SJSA1 (cell line): ENCODE results near the gene LCN1. TPM values are rescaled to one million over a fixed set of nuclear protein-coding genes. Genes with fewer than 3 reads are reported as not detected.
A peak's percentile ranks its signal among the peaks of the same experiment; 100 is the strongest.
"Not testable (repeated sequence)": the region's sequence is repeated elsewhere in the genome, so short reads cannot be mapped to it uniquely, and the experiment has no call there.

Experiments used
- DNase-seq, 2 experiments: peaks; one replicate each; pipeline ENCODE4 v3.0.0-alpha.2; 2015 to 2020; ENCODE audit warnings: low spot score in 2 of 2, low read depth in 1 of 2
- H3K27ac ChIP-seq: fragments of 250-450 bp; sonication (Bioruptor Pico); 2 replicates; pipeline ENCODE4 v1.5.1; 2020; ENCODE audit warnings: mild to moderate bottlenecking, moderate library complexity
- H3K27me3 ChIP-seq: fragments of 250-450 bp; sonication (Bioruptor Pico); replicated peaks from 2 replicates; pipeline ENCODE4 v1.5.1; 2020; ENCODE audit warnings: mild to moderate bottlenecking, moderate library complexity
- H3K36me3 ChIP-seq: fragments of 250-450 bp; sonication (Bioruptor Pico); 2 replicates; pipeline ENCODE4 v1.5.1; 2020; ENCODE audit warnings: mild to moderate bottlenecking
- H3K4me1 ChIP-seq: fragments of 250-450 bp; sonication (Bioruptor Pico); replicated peaks from 2 replicates; pipeline ENCODE4 v1.6.1; 2021; ENCODE audit warnings: mild to moderate bottlenecking
- H3K4me3 ChIP-seq: fragments of 250-450 bp; sonication (Bioruptor Pico); 2 replicates; pipeline ENCODE4 v1.5.1; 2020; ENCODE audit warnings: mild to moderate bottlenecking
- H3K9me3 ChIP-seq: fragments of 250-450 bp; sonication (Bioruptor Pico); replicated peaks from 2 replicates; pipeline ENCODE4 v1.5.1; 2020; ENCODE audit warnings: mild to moderate bottlenecking
- total RNA-seq: library from RNA; depleted of rRNA; stranded (reverse); fragments of >200 nt; shearing (Covaris generic); gene quantifications from 2 replicates; pipeline ENCODE4 v1.2.3, GENCODE V29; 2014

LCN1 gene
- total RNA-seq, 1 experiment from 2014 or later = not detected

DNA sequence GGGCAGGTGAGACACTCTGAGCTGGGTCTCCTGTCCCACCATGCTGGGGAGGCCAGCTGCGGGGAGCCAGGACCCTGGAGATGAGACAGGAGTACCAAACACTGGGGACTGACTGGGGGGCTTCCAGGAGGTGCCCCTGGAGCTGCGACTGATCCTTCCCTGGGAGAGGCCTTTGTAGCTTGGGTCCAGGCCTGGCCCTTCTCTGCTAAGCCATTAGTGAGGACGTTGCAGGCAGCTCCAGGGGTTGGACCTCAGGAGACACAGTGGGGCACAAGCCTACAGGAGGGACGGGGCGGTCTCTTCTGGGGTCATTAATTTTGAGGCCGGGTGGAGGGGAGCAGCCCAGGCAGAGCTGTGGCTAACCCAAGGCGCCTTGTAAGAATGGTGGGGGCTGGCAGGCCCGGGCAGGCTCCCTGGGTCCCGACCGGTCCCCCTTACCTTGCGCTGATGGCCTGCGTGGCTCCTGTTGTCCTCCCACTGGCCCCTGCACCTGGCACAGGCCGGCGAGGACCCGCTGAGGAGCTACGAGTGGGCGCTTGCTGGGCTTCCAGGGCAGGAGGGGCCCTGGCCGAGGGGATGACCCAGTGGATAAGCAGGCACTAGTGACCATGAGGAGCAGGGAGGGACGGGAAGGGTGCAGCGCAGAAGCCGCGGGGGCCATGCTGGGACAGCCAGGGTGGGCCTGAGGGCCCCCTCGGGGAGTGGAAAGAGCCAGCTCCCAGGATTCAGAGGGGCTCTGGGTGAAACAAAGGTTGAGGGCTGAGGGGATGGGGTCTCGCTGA is 15.6 kb upstream of the LCN1 start:
- Histone ChIP-seq H3K36me3 (peaks cover 47% of the 10 kb centered on the region), H3K4me3 (no peak overlapping the region), H3K4me1 (peaks cover 9% of the 10 kb centered on the region), H3K27me3 (no peaks in the 10 kb centered on the region), H3K9me3 (no peaks in the 10 kb centered on the region), H3K27ac (no peak overlapping the region)
- DNase-seq = no peak

DNA sequence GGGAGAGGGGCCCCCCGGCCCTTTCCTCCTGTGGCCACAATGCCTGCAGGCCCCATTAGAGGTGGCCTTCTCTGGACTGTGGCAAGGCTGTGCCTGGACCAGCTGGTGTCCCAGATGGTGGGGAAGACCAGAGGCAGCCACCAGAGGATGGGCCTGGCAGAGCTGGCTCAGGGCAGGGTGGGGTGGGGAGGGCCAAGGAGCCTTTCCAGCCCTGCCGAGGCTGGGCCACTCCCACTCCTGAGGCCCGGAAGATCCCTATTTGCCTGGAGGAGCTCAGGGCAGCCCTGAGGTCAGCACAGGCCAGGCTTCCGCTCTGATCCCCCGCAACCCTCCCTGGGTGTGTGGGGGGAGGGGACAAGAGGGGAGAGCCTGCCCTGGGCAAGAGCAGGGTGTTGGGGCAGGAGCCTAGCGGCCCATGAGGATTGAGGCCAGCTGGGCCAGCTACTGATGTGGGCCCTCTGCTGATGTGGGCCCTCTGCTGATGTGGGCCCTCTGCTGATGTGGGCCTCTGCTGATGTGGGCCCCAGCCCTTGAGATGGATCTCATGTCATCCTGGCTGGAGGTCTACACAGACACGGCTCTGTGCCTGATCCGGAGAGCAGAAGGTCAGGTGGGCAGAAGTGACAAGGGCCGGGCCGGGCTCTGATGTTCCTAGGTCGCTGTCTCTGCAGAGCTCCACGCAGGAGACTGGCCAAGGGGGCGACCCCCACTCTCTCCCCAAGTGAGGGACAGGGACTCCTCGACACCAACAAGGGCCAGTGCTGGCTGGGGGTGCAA is 14.7 kb upstream of the LCN1 start:
- Histone ChIP-seq H3K27ac (no peak overlapping the region), H3K9me3 (no peaks in the 10 kb centered on the region), H3K4me1 (peaks cover 4% of the 10 kb centered on the region), H3K27me3 (no peaks in the 10 kb centered on the region), H3K36me3 (peaks cover 38% of the 10 kb centered on the region), H3K4me3 (no peak overlapping the region)
- DNase-seq = no peak

DNA sequence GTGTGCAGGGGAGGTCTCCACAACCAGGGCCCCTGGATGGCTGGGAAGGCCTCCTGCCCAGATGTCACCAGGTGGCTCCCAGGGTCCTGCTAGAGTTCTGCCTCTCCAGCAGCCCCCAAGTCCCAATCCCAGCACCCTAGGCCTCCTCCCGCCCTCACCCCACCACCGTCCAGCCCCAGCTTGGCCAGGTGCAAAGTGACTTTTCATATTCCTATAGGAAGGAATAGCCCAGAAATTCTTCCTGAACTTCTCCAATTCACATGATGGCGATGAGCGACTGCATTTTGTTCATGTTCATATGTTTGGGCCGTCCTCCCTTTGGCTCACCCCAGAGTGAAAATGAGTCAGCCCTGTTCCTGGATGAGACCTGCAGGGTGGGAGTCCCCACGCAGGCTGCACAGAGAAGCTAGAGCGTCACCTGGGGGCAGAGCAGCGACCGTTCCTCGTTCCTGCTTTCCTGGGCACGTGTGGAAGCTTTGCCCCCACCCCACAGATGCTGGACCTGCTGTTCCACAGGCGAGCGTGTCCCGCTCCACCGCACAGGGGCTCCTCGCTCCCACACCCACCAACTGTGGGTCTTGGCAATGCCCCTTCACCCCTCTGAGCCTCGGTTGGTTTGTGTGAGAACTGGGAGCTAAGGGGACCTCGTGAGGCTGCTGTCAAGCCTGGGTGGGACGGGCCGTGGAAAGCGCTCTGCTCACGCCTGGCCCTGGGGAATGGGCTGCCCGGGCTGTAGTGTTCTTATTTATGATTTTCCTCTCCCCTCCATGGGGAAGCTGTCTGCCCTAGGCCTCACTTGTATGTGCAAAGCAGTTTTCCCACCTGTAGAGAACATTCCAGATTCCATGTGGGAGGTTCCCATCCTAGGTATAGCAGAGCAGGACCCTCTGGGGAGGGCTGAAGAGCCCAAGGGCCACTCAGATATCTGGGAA is 13.9 kb upstream of the LCN1 start:
- DNase-seq = peak in 1 of 2 experiments; percentile 30
- Histone ChIP-seq H3K4me1 (no peaks in the 10 kb centered on the region), H3K4me3 (no peak overlapping the region), H3K27me3 (no peaks in the 10 kb centered on the region), H3K9me3 (no peaks in the 10 kb centered on the region), H3K36me3 (peaks cover 29% of the 10 kb centered on the region), H3K27ac (no peak overlapping the region)

DNA sequence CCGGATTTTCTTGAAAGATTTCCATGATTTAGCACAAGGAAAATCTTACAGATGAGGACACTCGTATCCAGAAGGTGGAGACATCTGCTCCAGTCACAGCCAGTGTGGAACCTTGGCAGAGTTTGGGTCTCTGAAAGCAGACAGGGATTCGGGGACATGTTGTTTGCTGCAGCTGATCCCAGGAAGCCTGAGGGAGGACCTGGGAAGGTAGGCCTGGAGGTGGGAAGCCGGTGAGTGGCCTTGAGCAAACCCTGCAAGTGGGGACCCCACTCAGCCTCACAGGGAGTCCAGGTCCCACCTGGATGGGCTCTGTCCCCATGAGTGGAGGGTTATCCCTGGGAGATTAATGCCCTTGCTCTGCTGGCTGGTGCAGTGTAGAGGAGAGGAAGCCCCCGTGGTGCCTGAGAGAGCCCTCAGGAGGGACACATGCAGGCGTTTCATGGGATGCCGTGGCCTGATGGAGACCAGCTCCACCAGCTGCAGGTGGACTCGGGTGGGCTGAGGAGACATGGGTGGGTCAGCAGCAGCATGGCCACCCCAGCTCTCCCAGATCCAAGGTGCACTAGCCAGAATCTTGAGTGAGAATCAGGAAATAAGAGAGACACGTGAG is 12.9 kb upstream of the LCN1 start:
- peak in 1 of 2 experiments; percentile 21 for DNase-seq
- peaks cover 20% of the 10 kb centered on the region for H3K36me3 ChIP-seq
- H3K27ac ChIP-seq = no peak overlapping the region
- no peaks in the 10 kb centered on the region for H3K4me1 ChIP-seq
- no peak overlapping the region for H3K4me3 ChIP-seq
- H3K9me3 ChIP-seq = no peaks in the 10 kb centered on the region
- no peaks in the 10 kb centered on the region for H3K27me3 ChIP-seq

DNA sequence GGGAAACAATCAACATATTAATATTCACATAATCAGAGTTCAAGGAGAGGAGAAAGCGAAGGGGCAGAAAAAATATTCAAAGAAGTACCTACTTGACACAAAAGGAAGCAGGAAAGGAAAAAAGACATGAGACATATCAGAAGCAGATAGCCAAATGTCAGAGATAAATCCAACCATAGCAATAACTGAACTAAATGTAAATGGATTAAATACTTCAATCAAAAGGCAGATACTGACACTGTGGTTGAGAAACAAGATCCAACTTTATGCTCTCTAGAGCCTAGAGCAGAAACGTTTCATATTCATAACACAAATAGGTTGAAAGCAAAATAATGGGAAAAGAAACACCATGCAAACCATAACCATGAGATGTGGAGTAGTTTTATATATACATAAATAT is 11.8 kb upstream of the LCN1 start:
- H3K27ac ChIP-seq = no peak overlapping the region
- H3K27me3 ChIP-seq = no peaks in the 10 kb centered on the region
- peaks cover 10% of the 10 kb centered on the region for H3K36me3 ChIP-seq
- H3K9me3 ChIP-seq = no peaks in the 10 kb centered on the region
- H3K4me3 ChIP-seq = no peak overlapping the region
- no peak for DNase-seq
- H3K4me1 ChIP-seq = no peaks in the 10 kb centered on the region

DNA sequence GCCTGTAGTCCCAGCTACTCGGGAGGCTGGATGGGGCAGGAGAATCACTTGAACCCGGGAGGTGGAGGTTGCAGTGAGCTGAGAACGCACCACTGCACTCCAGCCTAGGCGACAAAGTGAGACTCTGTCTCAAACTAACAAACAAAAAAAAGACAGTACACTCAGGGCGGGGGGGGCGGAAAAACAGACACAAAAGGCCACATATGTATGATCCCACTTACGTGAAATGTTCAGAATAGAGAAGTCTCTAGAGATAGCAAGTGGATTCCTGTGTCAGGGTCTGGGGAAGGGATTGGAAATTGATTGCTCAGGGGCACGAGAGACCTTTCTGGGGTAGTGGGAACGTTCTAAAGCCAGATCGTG is 9.0 kb upstream of the LCN1 start:
- no peaks in the 10 kb centered on the region for H3K36me3 ChIP-seq
- H3K9me3 ChIP-seq = no peaks in the 10 kb centered on the region
- no peaks in the 10 kb centered on the region for H3K4me1 ChIP-seq
- H3K27ac ChIP-seq = no peak overlapping the region
- H3K27me3 ChIP-seq = no peaks in the 10 kb centered on the region
- DNase-seq = peak in 1 of 2 experiments; percentile 12
- no peak overlapping the region for H3K4me3 ChIP-seq

DNA sequence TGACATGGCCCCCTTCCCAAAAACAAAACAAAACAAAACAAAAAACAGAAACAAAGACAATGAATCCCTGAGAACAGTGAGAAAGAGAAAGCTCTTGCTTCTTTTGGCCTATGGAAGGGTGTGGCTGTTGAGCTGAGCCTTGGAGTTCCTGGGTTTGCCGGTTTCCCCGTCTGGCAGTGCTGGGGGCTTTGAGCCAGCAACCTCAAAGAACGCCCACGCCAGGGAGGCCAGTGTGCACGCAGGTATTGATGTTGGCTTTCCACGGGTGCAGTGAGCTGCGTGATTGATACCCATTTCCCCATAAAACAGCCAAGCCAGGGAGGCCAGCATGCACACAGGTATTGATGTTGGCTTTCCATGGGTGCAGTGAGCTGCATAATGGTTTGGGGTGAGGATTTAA is 8.3 kb upstream of the LCN1 start:
- DNase-seq = peak in 1 of 2 experiments; percentile 33
- no peaks in the 10 kb centered on the region for H3K36me3 ChIP-seq
- no peaks in the 10 kb centered on the region for H3K9me3 ChIP-seq
- H3K27me3 ChIP-seq = no peaks in the 10 kb centered on the region
- no peaks in the 10 kb centered on the region for H3K4me1 ChIP-seq
- no peak overlapping the region for H3K27ac ChIP-seq
- no peak overlapping the region for H3K4me3 ChIP-seq

DNA sequence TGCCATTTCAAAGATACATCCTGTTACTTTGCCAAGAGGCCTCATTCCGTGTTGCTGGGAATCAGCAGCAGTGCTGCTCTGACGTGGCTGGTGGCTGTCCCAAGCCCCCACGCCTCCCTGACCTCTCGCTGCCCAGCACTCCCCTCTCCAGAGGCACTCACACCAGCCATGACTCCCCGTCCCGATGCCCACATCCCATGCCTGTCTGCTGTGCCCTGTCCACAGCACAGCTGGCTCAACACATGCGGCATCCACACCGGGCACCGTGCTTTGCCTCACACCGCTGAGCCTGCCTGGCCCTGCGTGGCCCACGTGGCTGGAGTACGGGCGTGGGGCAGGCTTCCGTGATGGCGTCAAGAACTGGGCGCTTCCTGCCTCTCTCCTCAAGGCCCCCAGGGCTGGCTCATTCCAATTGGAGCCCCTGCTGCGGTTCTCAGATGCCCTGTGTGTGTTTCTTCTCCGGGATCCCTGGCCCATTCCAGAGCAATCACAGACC is 7.8 kb upstream of the LCN1 start:
- Histone ChIP-seq H3K9me3 (no peaks in the 10 kb centered on the region), H3K36me3 (no peaks in the 10 kb centered on the region), H3K4me1 (no peaks in the 10 kb centered on the region), H3K4me3 (no peak overlapping the region), H3K27ac (no peak overlapping the region), H3K27me3 (0 out of 2 replicates have a peak, but pooled peaks cover 2% of the 10 kb centered on the region)
- peak in 1 of 2 experiments; percentile 29 for DNase-seq

DNA sequence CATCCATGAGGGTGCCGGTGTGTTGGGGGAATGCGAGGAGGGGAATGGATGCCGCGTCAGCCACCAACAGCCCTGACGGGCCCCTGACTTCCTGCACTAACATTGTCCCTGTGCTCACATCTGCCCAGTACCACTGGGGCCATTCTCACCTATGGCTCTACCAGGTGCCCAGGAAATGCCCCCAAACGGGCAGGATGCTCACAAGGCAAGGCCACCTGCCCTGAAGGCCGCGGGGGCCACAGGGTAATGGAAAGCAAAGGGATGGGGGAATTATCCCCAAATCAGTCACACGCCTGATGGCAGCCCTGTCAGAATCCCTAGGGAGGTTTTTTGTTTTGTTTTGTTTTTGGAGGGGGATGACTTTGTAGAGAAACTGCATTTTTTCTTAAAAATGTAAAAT is 7.3 kb upstream of the LCN1 start:
- H3K4me1 ChIP-seq, H3K27ac ChIP-seq, H3K9me3 ChIP-seq, H3K36me3 ChIP-seq, H3K27me3 ChIP-seq, H3K4me3 ChIP-seq: not testable (repeated sequence)
- peak in 1 of 2 experiments; percentile 8 for DNase-seq

DNA sequence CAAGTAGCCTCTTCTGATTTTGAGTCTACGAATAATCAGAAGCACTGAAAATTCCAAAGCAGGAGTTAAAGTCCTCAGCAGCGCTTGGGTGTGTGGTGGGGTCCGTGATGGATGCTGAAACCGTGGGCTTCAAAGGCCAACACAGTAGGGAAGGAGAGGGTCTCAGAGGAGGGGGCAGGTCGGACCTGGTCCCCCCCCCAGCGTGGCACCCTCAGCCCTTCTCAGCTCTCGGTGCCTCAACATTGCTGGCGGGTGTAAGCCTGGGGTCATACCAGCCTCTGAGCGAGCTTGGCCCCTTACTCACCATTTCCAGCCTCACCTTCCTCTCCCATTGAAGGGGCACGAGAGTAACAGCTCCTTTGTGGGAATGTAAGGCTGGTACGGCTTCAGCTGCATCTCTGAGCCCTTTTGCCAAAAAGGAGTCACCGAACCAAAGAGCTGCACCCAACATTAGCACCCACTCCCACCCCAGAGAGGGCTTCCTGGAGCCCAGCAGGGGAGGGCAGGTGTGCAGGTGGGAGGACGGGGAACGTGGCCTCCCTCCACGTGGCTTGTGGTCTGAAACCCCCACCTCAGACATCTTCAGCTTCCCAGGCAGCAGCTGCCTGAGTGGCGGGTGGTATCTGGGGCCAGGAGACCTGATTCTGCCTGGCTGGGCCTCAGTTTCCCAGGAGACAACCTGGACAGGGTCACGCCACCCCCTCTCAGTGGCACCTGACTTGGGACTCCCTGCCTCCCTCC is 6.7 kb upstream of the LCN1 start:
- Histone ChIP-seq H3K27ac (no peak overlapping the region), H3K4me1 (no peaks in the 10 kb centered on the region)

DNA sequence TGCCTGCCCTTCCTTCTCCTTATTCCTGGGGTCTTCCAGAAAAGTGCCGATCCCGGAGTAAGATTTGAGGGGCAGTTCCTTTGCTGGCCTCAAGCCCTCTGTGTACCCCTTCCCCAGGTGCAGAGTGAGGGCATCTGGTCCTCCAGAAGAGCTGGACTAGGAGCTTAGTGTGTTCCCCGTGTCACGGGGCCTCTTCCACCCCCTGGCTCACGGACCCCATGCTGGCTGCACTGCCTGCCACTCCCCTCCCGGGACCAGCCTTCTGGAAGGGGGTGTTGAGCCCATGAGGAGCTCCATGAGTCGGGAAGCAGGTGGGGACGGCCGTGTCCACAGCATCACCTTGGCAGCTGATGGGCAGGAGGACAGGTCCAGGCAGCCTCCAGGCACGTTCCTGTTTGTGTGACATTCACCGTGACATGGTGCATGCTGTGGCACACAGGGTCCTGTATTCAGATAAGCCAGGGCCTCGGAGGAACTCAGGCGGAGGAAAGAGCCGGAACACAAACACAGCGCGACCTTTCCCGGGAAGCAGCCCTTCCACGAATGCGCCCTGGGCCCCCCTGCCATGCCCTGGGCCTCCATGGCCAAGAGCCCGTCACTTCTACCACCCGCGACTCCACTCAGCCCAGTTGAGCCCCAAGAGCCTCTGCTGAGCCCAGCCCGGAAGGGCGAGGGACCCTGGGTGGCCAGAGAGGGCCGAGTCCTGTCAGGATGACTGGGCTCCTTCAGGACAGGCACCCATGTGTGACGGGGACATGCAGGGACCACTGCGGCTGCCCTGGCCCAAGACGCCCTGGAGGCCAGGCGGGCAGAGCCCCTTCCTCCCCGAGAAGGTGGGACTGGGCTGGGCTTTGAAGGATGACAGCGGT is 5.9 kb upstream of the LCN1 start:
- H3K27me3 ChIP-seq = 0 out of 2 replicates have a peak, but pooled peaks cover 2% of the 10 kb centered on the region
- no peaks in the 10 kb centered on the region for H3K9me3 ChIP-seq
- H3K4me1 ChIP-seq = no peaks in the 10 kb centered on the region
- H3K4me3 ChIP-seq = no peak overlapping the region
- DNase-seq = peak in 1 of 2 experiments; percentile 28
- H3K36me3 ChIP-seq = no peaks in the 10 kb centered on the region
- H3K27ac ChIP-seq = no peak overlapping the region

More for the DNA sequence above, 6.7 kb upstream of the LCN1 start:
- H3K36me3 ChIP-seq = no peaks in the 10 kb centered on the region
- 0 out of 2 replicates have a peak, but pooled peaks cover 2% of the 10 kb centered on the region for H3K27me3 ChIP-seq
- no peaks in the 10 kb centered on the region for H3K9me3 ChIP-seq
- H3K4me3 ChIP-seq = no peak overlapping the region
- DNase-seq = peak in 1 of 2 experiments; percentile 19
